ENCODE data around the gene GAS2. TPM values are rescaled to one million over a fixed set of nuclear protein-coding genes. Genes with fewer than 3 reads are reported as not detected.
A peak's percentile ranks its signal among the peaks of the same experiment; 100 is the strongest.

GAS2 gene
- total RNA-seq, 4 donors from 2014 or later: 1.2 to 4.4 (median 3.1) TPM

- Histone ChIP-seq H3K27me3 (no peaks in the 10 kb centered on the region), H3K4me3 (no peak overlapping the region), H3K27ac (peak overlapping the region; percentile 38), H3K9me3 (no peaks in the 10 kb centered on the region), H3K4me1 (peaks cover 11% of the 10 kb centered on the region), H3K36me3 (no peaks in the 10 kb centered on the region)
- DNase-seq (ENCODE audit: low spot score in 2 of 2): no peak
- 70% methylated on average over 3 of the region's 3 CpGs for WGBS
- no peak for TF ChIP-seq CTCF (IDR thresholded peaks at IDR 0.05)
- TF ChIP-seq EP300 (IDR thresholded peaks at IDR 0.05): no peak
- no peak for TF ChIP-seq POLR2AphosphoS5 (IDR thresholded peaks at IDR 0.05)
- TF ChIP-seq POLR2A (IDR thresholded peaks at IDR 0.05): no peak
These were observed 44.8 kb downstream of the GAS2 start for GRCh38 chr11:22711071-22711770.

- Histone ChIP-seq H3K4me3 (no peak overlapping the region), H3K36me3 (no peaks in the 10 kb centered on the region), H3K27ac (no peak overlapping the region), H3K9me3 (no peaks in the 10 kb centered on the region), H3K27me3 (no peaks in the 10 kb centered on the region), H3K4me1 (peaks cover 11% of the 10 kb centered on the region)
- DNase-seq (ENCODE audit: low spot score in 2 of 2): no peak
- TF ChIP-seq POLR2AphosphoS5 (IDR thresholded peaks at IDR 0.05) (no peak), CTCF (IDR thresholded peaks at IDR 0.05) (no peak)
- 47% methylated on average over 1 of the region's 1 CpG for WGBS
These were observed 45.5 kb downstream of the GAS2 start for GRCh38 chr11:22711880-22712279.

- peaks cover 11% of the 10 kb centered on the region for H3K4me1 ChIP-seq
- 79% methylated on average over 1 of the region's 1 CpG for WGBS
- no peaks in the 10 kb centered on the region for H3K27me3 ChIP-seq
- H3K27ac ChIP-seq: no peak overlapping the region
- H3K9me3 ChIP-seq: peaks cover 3% of the 10 kb centered on the region
- H3K4me3 ChIP-seq: no peak overlapping the region
- DNase-seq (ENCODE audit: low spot score in 2 of 2): no peak
- no peaks in the 10 kb centered on the region for H3K36me3 ChIP-seq
- no peak for TF ChIP-seq EP300 (IDR thresholded peaks at IDR 0.05)
- no peak for TF ChIP-seq POLR2A (IDR thresholded peaks at IDR 0.05)
These were observed 46.9 kb downstream of the GAS2 start for GRCh38 chr11:22713336-22713735.

GRCh38 chr11:22715971-22716370 lies 49.6 kb downstream of the GAS2 start:
- 83% methylated on average over 3 of the region's 3 CpGs for WGBS
- H3K27me3 ChIP-seq: no peaks in the 10 kb centered on the region
- H3K4me1 ChIP-seq: peaks cover 10% of the 10 kb centered on the region
- no peak for DNase-seq (ENCODE audit: low spot score in 2 of 2)
- peaks cover 3% of the 10 kb centered on the region for H3K9me3 ChIP-seq
- no peak overlapping the region for H3K27ac ChIP-seq
- no peak for TF ChIP-seq EP300 (IDR thresholded peaks at IDR 0.05)
- no peak for TF ChIP-seq CTCF (IDR thresholded peaks at IDR 0.05)
- no peak for TF ChIP-seq POLR2AphosphoS5 (IDR thresholded peaks at IDR 0.05)
- TF ChIP-seq POLR2A (IDR thresholded peaks at IDR 0.05): no peak
- no peaks in the 10 kb centered on the region for H3K36me3 ChIP-seq
- no peak overlapping the region for H3K4me3 ChIP-seq

- TF ChIP-seq POLR2A (IDR thresholded peaks at IDR 0.05) (no peak), POLR2AphosphoS5 (IDR thresholded peaks at IDR 0.05) (no peak), EP300 (IDR thresholded peaks at IDR 0.05) (no peak), CTCF (IDR thresholded peaks at IDR 0.05) (no peak)
- 79% methylated on average over 3 of the region's 3 CpGs for WGBS
These were observed 54.0 kb downstream of the GAS2 start for GRCh38 chr11:22720457-22720856.

GRCh38 chr11:22723274-22723673 lies 56.9 kb downstream of the GAS2 start:
- Histone ChIP-seq H3K27me3 (no peaks in the 10 kb centered on the region), H3K27ac (no peak overlapping the region), H3K36me3 (no peaks in the 10 kb centered on the region), H3K9me3 (no peaks in the 10 kb centered on the region), H3K4me1 (no peaks in the 10 kb centered on the region), H3K4me3 (no peak overlapping the region)
- no peak for DNase-seq (ENCODE audit: low spot score in 2 of 2)
- WGBS: 77% methylated on average over 3 of the region's 3 CpGs
- TF ChIP-seq POLR2A (IDR thresholded peaks at IDR 0.05): no peak
- TF ChIP-seq POLR2AphosphoS5 (IDR thresholded peaks at IDR 0.05): no peak
- no peak for TF ChIP-seq EP300 (IDR thresholded peaks at IDR 0.05)
- TF ChIP-seq CTCF (IDR thresholded peaks at IDR 0.05): no peak

More at GRCh38 chr11:22720457-22720856, 54.0 kb downstream of the GAS2 start:
- Histone ChIP-seq H3K4me1 (no peaks in the 10 kb centered on the region), H3K36me3 (no peaks in the 10 kb centered on the region), H3K4me3 (no peak overlapping the region), H3K9me3 (peaks cover 3% of the 10 kb centered on the region), H3K27me3 (no peaks in the 10 kb centered on the region), H3K27ac (no peak overlapping the region)
- DNase-seq (ENCODE audit: low spot score in 2 of 2): no peak
